Measurements from ENCODE around the gene TPST1.

TPST1 gene

DNA sequence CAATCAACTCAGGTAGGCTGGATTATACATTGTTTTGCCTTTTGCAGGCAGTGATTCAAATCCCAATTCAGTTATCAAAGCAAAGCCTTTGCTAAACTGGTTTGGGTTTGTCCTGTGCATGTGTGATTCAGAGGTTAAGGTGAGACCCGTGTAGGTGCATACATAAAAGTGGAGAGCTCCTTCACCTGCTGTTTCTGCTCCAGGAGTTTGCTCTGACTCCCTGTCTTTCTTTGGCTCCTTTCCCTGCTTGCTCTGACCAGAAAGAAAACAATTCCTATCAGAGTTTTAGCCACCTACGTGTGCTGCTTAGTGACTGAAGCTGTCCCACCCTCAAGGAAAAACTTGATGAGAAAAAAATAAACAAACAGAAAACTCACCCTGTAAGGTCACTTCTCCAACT, 101.1 kb downstream of the TPST1 start:
- no peak for DNase-seq (ENCODE audit: low spot score)

DNA sequence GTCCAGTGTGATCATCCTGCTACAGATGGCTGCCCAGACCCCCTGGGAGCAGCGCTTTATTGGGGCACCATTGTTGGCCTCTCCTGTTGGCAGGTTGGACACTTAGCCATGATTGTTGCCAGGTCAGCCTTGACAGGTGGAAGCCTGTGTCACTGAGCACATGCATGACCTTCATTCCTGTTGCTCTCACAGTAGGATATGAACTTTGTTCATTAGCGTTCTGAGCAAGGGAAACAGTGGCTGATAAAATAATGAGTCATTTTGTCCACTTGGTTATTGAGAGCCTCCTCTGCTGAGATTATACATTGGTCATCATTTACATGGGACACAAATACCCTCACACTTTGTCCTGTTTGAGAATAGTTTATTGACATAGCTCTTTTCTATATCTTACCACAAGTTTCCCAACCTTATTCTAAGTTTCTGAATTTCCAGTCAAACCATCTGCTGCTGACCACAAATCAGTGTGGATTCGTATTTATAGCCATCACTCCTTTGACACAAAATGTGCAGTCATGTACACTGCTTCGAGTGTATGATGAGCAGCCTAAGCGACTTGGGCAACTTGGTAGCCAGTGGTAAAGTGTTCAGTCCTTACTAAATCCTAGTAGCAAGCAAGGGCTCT, 102.6 kb downstream of the TPST1 start:
- DNase-seq (ENCODE audit: low spot score): no peak
- TF ChIP-seq, protein P1, sequence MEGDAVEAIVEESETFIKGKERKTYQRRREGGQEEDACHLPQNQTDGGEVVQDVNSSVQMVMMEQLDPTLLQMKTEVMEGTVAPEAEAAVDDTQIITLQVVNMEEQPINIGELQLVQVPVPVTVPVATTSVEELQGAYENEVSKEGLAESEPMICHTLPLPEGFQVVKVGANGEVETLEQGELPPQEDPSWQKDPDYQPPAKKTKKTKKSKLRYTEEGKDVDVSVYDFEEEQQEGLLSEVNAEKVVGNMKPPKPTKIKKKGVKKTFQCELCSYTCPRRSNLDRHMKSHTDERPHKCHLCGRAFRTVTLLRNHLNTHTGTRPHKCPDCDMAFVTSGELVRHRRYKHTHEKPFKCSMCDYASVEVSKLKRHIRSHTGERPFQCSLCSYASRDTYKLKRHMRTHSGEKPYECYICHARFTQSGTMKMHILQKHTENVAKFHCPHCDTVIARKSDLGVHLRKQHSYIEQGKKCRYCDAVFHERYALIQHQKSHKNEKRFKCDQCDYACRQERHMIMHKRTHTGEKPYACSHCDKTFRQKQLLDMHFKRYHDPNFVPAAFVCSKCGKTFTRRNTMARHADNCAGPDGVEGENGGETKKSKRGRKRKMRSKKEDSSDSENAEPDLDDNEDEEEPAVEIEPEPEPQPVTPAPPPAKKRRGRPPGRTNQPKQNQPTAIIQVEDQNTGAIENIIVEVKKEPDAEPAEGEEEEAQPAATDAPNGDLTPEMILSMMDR (IDR thresholded peaks at IDR 0.05; ENCODE audit: extremely low read depth, insufficient read depth, missing control alignments): no peak
- in situ Hi-C loops (cut with MboI; ENCODE audit: low pct_unique_long_range_greater_than_20kb, low sequenced_read_pairs, unreplicated experiment): no loop called here

More for the DNA sequence above, 101.1 kb downstream of the TPST1 start:
- in situ Hi-C loops (cut with MboI; ENCODE audit: low pct_unique_long_range_greater_than_20kb, low sequenced_read_pairs, unreplicated experiment): no loop called here
- TF ChIP-seq, protein P1 (IDR thresholded peaks at IDR 0.05; ENCODE audit: extremely low read depth, insufficient read depth, missing control alignments): no peak

DNA sequence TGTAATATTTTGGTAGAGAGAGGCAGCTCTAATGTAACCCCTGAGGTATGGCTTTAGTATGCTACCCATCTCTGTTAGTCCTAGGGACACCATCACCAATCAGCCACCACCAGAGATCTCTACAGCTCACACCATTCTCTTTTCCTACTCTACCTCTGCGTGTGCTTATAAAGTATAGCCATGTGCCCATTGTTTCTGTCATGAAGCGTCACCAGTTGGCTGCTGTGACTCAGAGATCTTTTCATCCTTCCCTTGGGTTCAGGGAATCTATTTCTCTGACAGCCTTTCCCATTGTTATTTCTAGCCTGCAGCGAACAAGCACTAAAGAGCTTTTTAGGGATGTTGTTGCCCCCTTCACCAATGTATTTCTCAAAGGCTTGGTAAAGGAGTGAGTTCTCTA, 103.3 kb downstream of the TPST1 start:
- no peak for DNase-seq (ENCODE audit: low spot score)
- TF ChIP-seq, protein P1 (IDR thresholded peaks at IDR 0.05; ENCODE audit: extremely low read depth, insufficient read depth, missing control alignments): no peak
- in situ Hi-C loops (cut with MboI; ENCODE audit: low pct_unique_long_range_greater_than_20kb, low sequenced_read_pairs, unreplicated experiment): no loop called here

DNA sequence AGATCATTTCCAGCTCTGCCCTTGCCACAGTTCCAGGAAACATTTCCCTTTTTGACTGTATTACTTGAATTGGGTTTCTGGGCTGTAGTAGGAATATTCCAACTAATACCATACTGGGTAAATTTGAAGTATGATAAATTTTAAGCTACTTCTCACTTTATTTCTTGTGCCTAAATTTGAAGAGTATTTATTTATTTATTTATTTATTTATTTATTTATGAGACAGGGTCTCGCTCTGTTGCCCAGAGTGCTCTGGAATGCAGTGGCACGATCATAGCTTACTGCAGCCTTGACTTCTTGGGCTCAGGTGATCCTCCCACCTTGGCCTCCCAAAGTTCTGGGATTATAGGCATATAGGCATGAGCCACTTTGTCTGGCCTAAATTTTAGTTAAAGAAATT, 105.5 kb downstream of the TPST1 start:
- TF ChIP-seq, protein P1 (IDR thresholded peaks at IDR 0.05; ENCODE audit: extremely low read depth, insufficient read depth, missing control alignments): no peak
- no peak for DNase-seq (ENCODE audit: low spot score)
- in situ Hi-C loops (cut with MboI; ENCODE audit: low pct_unique_long_range_greater_than_20kb, low sequenced_read_pairs, unreplicated experiment): no loop called here

DNA sequence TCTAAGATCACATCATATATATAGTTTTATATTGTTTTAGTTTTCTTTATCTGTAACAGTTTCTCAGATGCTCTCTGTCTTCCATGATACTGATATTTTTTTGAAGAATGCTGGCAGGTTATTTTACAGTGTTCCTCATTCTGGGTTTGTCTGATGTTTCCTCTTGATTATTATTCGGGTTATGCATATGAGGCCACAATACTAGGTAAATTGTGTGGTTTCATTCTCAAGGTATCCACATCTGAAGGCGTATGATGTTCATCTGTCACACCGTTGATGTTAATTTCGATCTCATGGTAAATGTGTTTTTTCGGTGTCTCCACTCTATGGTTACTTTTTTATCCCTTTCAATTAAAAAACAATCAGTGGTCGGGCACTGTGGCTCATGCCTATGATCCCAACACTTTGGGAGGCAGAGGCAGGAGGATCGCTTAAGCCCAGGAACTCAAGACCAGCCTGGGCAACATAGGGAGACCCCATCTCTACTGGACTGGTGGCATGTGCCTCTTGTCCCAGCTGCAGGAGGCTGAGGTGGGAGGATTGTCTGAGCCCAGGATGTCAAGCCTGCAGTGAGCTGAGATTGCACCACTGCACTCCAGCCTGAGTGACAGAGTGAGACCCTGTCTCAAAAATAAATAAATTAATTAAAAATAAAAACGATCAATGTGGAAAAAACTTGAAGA, 108.9 kb downstream of the TPST1 start:
- TF ChIP-seq, protein P1 (IDR thresholded peaks at IDR 0.05; ENCODE audit: extremely low read depth, insufficient read depth, missing control alignments): no peak
- in situ Hi-C loops (cut with MboI; ENCODE audit: low pct_unique_long_range_greater_than_20kb, low sequenced_read_pairs, unreplicated experiment): no loop called here
- DNase-seq (ENCODE audit: low spot score): no peak

DNA sequence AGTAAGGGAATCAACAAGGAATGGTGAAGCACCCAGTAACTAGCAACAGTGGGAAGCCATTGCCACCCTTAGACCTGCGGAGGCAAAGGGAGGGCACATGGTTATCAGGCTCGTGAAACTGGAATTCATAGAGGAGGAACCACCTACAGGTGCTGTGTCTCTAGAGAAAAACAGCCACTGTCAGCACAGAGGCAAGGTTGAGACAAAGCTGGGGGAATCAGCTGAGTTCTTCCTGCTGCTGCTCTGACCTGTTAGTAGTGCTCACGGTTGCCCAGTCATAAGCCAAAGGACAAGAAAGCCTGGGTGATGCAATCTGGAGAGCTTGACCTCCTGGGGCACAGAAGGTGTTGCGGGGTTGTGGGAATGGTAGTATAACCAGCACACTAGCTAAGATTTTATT, 110.1 kb downstream of the TPST1 start:
- no peak for DNase-seq (ENCODE audit: low spot score)
- TF ChIP-seq, protein P1 (IDR thresholded peaks at IDR 0.05; ENCODE audit: extremely low read depth, insufficient read depth, missing control alignments): no peak
- in situ Hi-C loops (cut with MboI; ENCODE audit: low pct_unique_long_range_greater_than_20kb, low sequenced_read_pairs, unreplicated experiment): no loop called here

Data from GM13977 (cell line).